GM12891 (cell line): Measurements from ENCODE around the gene AIG1.

ENCODE experiments used
- POLR2A ChIP-seq: IDR thresholded peaks from 2 replicates; pipeline ENCODE4 v1.6.1; 2011; ENCODE audit warnings: low read depth, low read length, control low read depth
- POLR2AphosphoS5 ChIP-seq: IDR thresholded peaks from 2 replicates; pipeline ENCODE4 v1.6.1; 2011; ENCODE audit warnings: low read depth, low read length, control low read depth
- POU2F2 ChIP-seq: IDR thresholded peaks from 2 replicates; pipeline ENCODE4 v1.6.1; 2011; ENCODE audit warnings: low read depth, mild to moderate bottlenecking, control low read depth, low read length, moderate library complexity
- SPI1 ChIP-seq: IDR thresholded peaks from 2 replicates; pipeline ENCODE4 v1.6.1; 2011; ENCODE audit warnings: low read depth, low read length, control low read depth

DNA sequence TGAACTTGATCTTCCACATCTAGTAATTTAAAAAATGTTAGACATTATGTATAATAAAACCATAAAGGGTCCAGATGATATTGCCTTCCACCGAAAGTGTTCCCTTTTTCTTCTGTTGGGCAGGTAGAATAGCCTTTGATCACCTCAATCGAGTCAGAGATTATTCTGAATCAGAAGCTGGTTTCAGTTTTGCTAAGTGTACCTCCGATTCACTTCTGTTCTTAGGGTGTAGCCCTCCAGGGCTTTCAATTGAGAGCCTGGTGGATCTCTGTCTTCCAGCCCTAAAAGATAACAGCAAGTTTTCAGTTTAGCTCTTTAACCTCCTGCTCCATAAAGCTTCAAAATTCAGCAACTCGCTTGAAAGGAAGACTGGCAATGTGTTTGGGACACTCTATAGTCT is 21.1 kb upstream of the AIG1 start:
- TF ChIP-seq POLR2AphosphoS5 (no peak), POLR2A (no peak), SPI1 (no peak), POU2F2 (no peak)
